ENCODE data around the gene RGS7BP.

GRCh38 chr5:64509828-64510227 is 4.0 kb downstream of the RGS7BP start:
- no peak for TF ChIP-seq CTCF (IDR thresholded peaks at IDR 0.05)
- no peak for TF ChIP-seq ZFX (IDR thresholded peaks at IDR 0.05; ENCODE audit: borderline replicate concordance)
